ENCODE results near the gene KRI1.

The KRI1 gene

DNA sequence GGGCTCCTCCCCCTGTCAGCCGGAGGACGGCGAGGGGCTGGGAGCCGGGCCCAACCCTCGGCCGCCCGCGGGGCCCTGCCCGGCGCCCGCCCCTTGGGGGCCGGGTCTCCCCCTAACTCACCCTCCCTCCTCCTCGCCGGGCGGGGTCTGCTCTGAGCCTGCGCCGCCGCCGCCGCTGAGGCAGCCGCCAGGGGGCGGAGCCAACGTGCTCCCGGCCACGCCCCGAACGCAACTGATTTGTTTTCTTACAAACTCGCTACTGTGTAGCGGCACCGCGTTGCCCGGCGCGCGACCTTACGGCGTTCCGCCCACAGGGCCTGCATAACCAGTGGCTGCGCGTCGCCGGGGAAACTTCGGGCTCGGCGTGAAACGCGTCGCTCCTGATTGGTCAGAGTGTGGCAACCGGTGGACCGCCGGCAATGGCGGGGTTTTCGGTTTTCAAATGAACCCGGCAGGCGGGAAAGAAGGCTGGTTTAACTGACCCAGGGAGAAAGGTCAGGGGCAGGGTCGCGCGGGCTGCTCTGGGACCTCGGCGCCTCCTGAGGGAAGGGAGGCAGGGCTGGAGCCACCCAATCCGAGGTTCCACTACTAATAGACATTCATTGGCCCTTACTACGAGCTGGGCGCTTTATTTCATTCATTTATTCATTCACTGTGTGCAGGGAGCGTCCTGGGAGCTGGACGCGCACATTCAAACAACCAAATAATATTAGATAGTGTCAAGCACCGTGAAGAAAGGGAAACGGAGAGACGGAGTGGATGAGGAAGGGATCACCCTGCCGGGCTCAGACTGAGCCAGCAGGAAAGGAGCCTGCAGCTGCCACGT is 3.2 kb upstream of the KRI1 start, which contains the start of gene CDKN2D:
Gene CDKN2D, minus strand, starts transcription at position 154 of the 826 bp plus-strand sequence. CDS start 326 bp downstream, outside the sequence.
- TF ChIP-seq, protein P1, sequence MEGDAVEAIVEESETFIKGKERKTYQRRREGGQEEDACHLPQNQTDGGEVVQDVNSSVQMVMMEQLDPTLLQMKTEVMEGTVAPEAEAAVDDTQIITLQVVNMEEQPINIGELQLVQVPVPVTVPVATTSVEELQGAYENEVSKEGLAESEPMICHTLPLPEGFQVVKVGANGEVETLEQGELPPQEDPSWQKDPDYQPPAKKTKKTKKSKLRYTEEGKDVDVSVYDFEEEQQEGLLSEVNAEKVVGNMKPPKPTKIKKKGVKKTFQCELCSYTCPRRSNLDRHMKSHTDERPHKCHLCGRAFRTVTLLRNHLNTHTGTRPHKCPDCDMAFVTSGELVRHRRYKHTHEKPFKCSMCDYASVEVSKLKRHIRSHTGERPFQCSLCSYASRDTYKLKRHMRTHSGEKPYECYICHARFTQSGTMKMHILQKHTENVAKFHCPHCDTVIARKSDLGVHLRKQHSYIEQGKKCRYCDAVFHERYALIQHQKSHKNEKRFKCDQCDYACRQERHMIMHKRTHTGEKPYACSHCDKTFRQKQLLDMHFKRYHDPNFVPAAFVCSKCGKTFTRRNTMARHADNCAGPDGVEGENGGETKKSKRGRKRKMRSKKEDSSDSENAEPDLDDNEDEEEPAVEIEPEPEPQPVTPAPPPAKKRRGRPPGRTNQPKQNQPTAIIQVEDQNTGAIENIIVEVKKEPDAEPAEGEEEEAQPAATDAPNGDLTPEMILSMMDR (IDR thresholded peaks at IDR 0.05): no peak

DNA sequence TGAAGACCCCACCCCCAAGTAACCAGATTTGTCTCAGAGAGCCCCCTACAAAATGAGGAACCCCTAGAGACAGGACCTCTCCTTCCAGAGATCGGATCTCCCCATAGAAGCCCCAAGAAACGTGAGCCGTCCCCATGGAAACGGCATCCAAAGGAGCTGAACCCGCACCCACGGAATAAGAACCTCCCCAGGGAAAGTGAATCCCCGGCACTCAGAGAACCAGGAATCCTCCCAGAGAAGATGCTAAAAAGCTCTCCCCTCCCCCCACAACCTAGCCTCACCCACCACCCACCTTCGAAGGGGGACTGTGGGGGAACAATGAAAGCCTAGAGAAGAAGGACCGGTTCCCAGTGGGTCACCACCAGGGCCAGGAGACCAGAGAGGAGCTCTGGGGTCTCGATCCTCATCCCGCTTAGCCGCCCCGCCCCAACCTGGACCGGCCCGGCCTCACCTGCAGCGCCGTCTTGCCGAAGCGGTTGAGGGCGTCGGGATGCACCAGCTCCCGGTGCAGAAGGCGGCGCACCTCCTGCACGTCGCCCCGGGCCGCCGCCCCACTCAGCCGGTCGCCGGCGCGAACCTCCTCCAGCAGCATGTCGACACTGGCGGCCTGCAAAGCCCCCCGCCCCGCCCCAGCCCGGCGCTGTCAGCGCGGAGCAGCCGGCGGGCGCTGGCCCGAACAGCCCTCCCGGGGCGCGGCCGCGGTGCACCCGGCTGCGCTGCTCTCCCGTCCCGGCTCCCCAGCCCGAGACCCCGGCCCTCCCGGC is 2.4 kb upstream of the KRI1 start:
- TF ChIP-seq, protein P1 (IDR thresholded peaks at IDR 0.05): peak; percentile 19; the same call in 1 of the 2 replicates

DNA sequence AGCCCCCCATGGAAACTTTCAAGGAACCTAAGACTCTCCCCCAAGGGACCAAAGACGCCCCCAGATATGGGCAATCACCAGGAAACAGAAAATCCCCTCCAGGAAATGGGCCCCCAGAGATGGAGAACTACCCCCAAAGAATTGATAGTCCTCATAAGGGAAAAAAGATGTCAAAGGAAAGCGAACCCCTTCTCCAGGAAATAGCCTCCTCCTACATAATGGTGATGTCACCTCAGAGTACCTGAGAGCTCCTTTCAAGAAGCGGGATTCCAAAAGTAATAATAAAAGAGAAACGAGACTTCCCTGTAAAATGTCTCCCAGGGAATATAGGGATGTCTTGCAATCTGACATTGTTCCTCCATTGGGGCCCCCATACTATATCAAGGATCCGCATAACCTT is 1.8 kb upstream of the KRI1 start:
- TF ChIP-seq, protein P1 (IDR thresholded peaks at IDR 0.05): no peak

DNA sequence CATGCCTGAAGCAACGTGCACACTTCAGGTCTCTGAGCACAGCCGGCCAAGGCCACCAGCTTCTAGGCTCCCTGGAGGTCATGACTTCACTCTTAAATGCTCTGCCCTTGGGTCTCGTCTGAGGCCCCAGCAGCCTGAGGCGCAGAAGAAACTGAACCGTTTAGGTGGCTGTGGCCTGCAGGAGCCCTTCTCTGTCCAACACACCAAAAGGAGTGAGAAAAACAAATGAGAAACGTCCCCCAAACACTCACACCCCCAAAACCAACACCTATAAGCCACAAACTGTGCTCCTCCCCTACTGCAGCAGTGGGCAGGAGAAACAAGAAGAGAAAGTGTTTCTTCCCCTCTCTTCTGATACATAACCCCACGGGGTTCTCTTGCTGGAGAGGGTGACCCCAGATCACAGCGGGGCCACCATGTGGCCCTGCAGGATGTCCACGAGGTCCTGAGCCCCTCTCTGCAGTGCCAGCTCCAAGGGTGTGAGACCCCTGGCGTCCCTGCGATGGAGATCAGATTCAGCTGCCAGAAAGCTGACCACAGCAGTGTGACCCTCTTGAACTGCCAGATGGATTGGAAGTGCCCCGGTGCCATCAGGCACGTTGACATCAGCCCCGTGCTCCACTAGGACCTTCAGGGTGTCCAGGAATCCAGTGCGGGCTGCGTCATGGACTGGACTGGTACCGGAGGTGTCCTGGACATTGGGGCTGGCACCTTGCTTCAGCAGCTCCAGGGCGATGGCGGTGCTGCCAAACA is 1.0 kb upstream of the KRI1 start:
- TF ChIP-seq, protein P1 (IDR thresholded peaks at IDR 0.05): no peak

DNA sequence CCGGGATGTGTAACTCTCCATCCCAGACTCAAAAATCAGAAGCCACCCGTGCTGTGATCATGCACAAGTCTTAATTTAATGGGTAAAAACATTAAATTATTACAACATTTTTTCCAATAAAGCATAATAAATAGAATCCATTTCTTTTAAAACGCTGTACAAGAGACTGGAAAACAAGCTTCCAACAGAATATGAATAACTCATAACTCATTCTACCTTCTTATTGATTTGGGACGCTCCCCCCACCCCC is 523 bp upstream of the KRI1 start:
- TF ChIP-seq, protein P1 (IDR thresholded peaks at IDR 0.05): no peak

DNA sequence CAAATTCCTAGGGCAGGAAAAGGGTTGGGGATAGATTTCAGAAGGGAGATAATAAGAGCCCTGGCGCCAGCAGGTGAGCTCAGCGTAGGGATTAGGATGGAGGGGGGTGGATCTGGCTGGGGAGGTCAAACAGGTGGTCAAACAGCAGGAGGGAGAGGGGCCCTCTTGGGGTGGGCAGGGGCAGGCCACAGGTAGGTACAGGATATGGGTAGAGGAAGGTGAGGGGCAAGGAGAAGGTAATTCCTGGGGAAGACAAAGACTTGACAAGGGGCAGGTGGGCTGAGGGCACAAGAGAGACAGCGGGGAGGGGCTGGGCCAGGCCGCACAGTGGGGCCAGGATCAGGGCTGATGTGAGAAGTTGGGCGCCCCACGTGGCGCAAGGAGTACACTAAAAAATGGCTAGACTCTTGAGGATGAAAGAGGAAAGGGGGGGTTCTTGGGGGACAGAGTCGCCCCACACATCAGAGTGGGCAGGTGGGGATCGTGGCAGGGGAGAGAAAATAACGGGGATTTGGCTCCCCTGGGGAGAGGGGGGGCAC is 713 bp downstream of the KRI1 start:
- TF ChIP-seq, protein P1 (IDR thresholded peaks at IDR 0.05): peak; percentile 43

DNA sequence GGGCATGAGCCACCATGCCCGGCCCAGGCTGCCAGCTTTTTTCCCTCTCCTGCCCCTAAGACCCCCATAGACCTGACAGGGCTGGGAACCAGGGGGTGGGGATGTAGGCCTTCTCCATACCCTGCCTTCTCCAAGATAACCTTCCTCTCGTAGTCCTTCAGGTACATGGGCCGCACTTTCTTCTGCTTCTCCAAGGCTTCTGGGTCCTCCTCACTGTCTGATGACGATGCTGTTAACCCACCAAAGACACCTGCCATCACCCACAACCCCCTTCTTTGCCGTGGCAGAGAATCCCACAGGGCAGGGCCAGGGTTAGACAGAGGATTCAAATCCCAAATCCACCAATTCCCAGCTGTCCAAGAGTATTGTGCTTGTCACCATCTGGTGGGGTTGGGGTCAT is 3.2 kb downstream of the KRI1 start:
- TF ChIP-seq, protein P1 (IDR thresholded peaks at IDR 0.05): no peak
